Right atrium auricular region (tissue), 2 donors: Measurements from ENCODE around the gene RAB44. TPM values are rescaled to one million over a fixed set of nuclear protein-coding genes. Genes with fewer than 3 reads are reported as not detected.
A peak's percentile ranks its signal among the peaks of the same experiment; 100 is the strongest.

ENCODE experiments used
- DNase-seq: peaks from one replicate; pipeline ENCODE4 v3.0.0-alpha.2; 2019; ENCODE audit warnings: low spot score
- H3K27ac ChIP-seq, 2 donors: fragments of 200-600 bp; sonication (generic); 1 replicate in 1 of 2; 2 replicates in 1 of 2; pipeline ENCODE4 v1.5.1; 2016 to 2019
- H3K27me3 ChIP-seq, 2 donors: fragments of 200-600 bp; sonication (generic); one replicate each; pipeline versions ENCODE4 v1.5.1 to v1.6.0; 2017 to 2019
- H3K36me3 ChIP-seq: fragments of 200-600 bp; sonication (generic); one replicate; pipeline ENCODE4 v1.5.1; 2016
- H3K4me1 ChIP-seq, 2 donors: fragments of 200-600 bp; sonication (generic); one replicate each; pipeline versions ENCODE4 v1.5.1 to v1.6.0; 2017 to 2019
- H3K4me3 ChIP-seq, 2 donors: fragments of 200-600 bp; sonication (generic); 1 replicate in 1 of 2; 2 replicates in 1 of 2; pipeline ENCODE4 v1.5.1; 2017 to 2019; ENCODE audit warnings: mild to moderate bottlenecking in 1 of 2, moderate library complexity in 1 of 2
- H3K9me3 ChIP-seq, 2 donors: fragments of 200-600 bp; sonication (generic); one replicate each; pipeline ENCODE4 v1.5.1; 2019
- total RNA-seq, 2 donors: library from RNA; depleted of rRNA; stranded (reverse); fragments of >200 nt; gene quantifications; one replicate each; pipeline ENCODE4 v1.1.0, GENCODE V29; 2016
- TF ChIP-seq, protein P1 (sequence below), 2 donors: fragments of 200-600 bp; sonication (generic); IDR thresholded peaks; one replicate each; pipeline ENCODE4 v1.5.1; 2019; ENCODE audit warnings: antibody characterized with exemption in 2 of 2

The RAB44 gene
- total RNA-seq, 2 donors from 2014 or later = 0.12 TPM; not detected in 1

DNA sequence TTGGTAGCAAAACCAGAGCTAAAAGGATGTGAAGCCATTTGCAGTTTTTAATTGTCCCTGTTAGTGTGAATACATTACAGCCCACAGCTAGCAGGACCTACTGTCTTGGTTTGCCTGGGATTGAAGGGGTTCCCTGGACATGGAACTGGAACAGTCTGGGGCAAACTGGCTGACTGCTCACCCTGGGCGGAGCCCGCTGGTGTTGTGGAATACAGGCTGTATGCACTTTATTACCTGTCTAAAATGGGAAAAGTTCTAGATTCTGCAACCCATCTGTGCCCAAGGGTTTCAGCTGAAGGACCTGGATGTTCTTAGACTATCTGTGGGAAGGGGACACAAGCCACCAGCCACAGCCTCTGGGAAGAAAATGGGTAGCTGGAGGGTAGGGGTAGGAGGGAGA lies 31.3 kb upstream of the RAB44 start:
- no peaks in the 10 kb centered on the region for H3K36me3 ChIP-seq
- TF ChIP-seq, protein P1, sequence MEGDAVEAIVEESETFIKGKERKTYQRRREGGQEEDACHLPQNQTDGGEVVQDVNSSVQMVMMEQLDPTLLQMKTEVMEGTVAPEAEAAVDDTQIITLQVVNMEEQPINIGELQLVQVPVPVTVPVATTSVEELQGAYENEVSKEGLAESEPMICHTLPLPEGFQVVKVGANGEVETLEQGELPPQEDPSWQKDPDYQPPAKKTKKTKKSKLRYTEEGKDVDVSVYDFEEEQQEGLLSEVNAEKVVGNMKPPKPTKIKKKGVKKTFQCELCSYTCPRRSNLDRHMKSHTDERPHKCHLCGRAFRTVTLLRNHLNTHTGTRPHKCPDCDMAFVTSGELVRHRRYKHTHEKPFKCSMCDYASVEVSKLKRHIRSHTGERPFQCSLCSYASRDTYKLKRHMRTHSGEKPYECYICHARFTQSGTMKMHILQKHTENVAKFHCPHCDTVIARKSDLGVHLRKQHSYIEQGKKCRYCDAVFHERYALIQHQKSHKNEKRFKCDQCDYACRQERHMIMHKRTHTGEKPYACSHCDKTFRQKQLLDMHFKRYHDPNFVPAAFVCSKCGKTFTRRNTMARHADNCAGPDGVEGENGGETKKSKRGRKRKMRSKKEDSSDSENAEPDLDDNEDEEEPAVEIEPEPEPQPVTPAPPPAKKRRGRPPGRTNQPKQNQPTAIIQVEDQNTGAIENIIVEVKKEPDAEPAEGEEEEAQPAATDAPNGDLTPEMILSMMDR (IDR thresholded peaks at IDR 0.05) = no peak
- H3K27me3 ChIP-seq = no peaks in the 10 kb centered on the region
- H3K4me3 ChIP-seq = no peak overlapping the region
- H3K4me1 ChIP-seq = peaks cover 0 to 13% of the 10 kb centered on the region in 2 donors
- H3K27ac ChIP-seq = no peak overlapping the region
- H3K9me3 ChIP-seq = no peaks in the 10 kb centered on the region
- no peak for DNase-seq

DNA sequence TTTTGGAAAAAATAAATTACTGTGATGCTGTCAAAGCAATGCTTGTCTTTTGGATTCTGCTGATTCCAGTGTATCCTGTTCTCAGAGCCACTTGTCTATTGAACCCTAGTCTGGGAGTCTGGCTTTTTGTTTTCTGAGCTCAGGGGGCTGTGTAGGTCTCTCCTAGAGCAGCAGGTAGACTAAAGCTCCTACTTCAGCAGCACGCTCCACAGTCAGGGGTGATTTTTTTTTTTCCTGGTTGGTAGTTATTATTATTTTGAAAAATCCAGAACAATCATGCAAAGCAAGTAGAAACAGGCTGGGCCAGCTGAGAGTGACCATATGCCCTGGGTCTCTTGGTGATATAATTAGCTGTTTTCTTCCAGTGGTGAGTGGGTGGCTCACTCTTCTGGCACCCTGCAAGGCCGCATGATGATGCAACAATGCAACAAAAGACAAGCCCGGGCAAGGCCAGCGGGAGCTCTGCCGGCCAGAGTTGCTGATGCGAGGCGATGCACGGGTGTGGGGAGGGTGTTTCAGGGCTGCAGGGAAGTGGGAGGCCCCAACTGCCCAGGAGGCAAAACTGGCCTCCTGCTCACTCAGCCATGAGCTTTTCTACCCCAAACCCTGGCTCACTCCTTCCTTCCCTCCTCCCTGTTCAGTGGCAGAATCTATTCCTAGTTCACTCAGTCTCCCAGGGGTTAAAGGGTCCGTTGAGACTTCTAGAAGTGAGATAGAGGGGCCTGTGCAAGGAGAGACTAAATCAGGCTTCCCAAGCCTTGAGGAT lies 30.6 kb upstream of the RAB44 start:
- peak overlapping the region; percentile 14 to 48 for H3K27ac ChIP-seq
- no peaks in the 10 kb centered on the region for H3K36me3 ChIP-seq
- DNase-seq = peak; percentile 89
- H3K9me3 ChIP-seq = no peaks in the 10 kb centered on the region
- peaks cover 0 to 13% of the 10 kb centered on the region in 2 donors for H3K4me1 ChIP-seq
- no peaks in the 10 kb centered on the region for H3K27me3 ChIP-seq
- TF ChIP-seq, protein P1 (IDR thresholded peaks at IDR 0.05) = no peak
- H3K4me3 ChIP-seq = no peak overlapping the region

DNA sequence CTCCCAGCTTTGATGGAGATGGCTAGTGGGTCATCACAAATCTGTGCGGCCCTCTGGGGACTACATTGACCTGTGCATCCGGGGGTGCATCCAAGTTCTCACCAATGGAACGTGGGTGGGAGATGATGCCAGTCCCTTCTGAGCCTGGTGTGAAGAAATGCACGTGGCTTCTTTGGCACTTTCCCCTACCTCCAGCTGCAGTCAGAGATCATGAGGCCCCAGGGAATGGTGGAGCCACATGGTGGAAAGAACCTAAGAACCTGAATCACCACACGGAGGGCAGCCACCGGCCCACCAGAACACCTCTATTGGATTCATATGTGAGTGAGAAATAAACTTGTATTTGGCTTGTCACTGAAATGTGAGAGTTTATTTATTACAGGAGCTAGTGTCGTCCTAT lies 29.0 kb upstream of the RAB44 start:
- DNase-seq = no peak
- no peaks in the 10 kb centered on the region for H3K27me3 ChIP-seq
- H3K27ac ChIP-seq = no peak overlapping the region
- TF ChIP-seq, protein P1 (IDR thresholded peaks at IDR 0.05) = no peak
- H3K36me3 ChIP-seq = no peaks in the 10 kb centered on the region
- H3K4me3 ChIP-seq = no peak overlapping the region
- no peaks in the 10 kb centered on the region for H3K9me3 ChIP-seq
- H3K4me1 ChIP-seq = peaks cover 0 to 13% of the 10 kb centered on the region in 2 donors

DNA sequence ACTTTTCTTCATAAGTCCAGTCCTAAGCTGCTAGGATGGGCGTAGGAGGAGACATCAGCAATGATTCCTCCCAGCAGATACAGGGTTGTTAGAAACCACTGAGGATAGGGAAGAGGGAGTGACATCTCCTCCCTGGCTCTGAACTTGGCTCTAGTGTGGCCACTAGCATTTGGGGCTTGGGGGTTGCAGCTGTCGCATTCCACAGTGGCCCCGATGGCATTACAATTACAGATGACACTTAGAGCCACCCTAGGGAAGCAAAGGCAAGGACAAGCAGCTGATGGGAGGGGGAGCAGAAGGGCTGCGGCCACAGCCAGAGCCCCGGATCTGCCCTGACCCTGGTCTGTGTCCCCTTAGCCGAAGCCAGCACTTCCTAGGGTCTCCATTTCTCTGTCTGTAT lies 28.6 kb upstream of the RAB44 start:
- H3K9me3 ChIP-seq = no peaks in the 10 kb centered on the region
- H3K4me1 ChIP-seq = peaks cover 0 to 13% of the 10 kb centered on the region in 2 donors
- no peaks in the 10 kb centered on the region for H3K36me3 ChIP-seq
- no peak for DNase-seq
- TF ChIP-seq, protein P1 (IDR thresholded peaks at IDR 0.05) = no peak
- no peak overlapping the region for H3K27ac ChIP-seq
- H3K27me3 ChIP-seq = no peaks in the 10 kb centered on the region
- H3K4me3 ChIP-seq = no peak overlapping the region

DNA sequence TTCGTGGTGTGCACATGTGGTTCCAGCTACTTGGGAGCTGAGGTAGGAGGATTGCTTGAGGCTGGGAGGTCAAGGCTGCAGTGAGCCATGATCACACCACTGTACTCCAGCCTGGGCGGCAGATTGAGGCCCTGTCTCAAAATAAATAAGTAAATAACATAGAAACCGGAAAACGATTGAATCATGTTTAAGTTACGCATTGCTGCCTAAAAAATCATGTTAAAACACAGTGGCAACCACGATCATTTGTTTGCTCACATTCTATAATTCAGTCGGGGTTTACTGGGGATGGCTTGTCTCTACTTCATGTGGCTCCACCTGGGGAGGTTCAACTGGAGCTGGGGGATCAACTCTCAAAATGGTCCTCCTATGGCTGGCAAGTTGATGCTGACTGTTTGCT lies 27.4 kb upstream of the RAB44 start:
- Histone ChIP-seq H3K27me3 (no peaks in the 10 kb centered on the region), H3K27ac (no peak overlapping the region), H3K36me3 (no peaks in the 10 kb centered on the region), H3K4me3 (no peak overlapping the region), H3K4me1 (peaks cover 0 to 13% of the 10 kb centered on the region in 2 donors), H3K9me3 (no peaks in the 10 kb centered on the region)
- no peak for DNase-seq
- TF ChIP-seq, protein P1 (IDR thresholded peaks at IDR 0.05) = no peak
